HG03066 (cell line): ENCODE results near the gene TGFB1I1.
A peak's percentile ranks its signal among the peaks of the same experiment; 100 is the strongest.
"Not testable (repeated sequence)": the region's sequence is repeated elsewhere in the genome, so short reads cannot be mapped to it uniquely, and the experiment has no call there.

Experiments used
- ATAC-seq: cut with Tn5 transposase; IDR thresholded peaks from one replicate; pipeline ENCODE4 v1.9.1; 2021; ENCODE audit warnings: low read depth; ENCODE audit not compliant: unreplicated experiment

TGFB1I1 gene

DNA sequence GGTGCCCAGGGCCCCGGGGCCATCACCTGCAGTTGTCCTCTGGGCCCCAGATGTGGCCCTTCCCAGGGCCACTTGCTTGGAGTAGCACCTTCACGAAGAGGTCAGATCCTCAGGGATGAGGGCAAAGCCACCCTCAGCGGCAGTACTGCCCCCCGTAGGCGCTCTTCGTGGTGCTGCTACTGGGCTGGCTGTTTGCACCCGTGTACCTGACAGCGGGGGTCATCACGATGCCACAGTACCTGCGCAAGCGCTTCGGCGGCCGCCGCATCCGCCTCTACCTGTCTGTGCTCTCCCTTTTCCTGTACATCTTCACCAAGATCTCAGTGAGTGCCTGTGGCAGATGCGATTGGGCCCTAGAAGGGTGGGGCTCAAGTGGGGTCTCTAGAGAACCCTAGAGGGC, 13.6 kb downstream of the TGFB1I1 start:
- no peak for ATAC-seq

GRCh38 chr16:31486045-31486444, 14.1 kb downstream of the TGFB1I1 start:
- ATAC-seq, result no peak

GRCh38 chr16:31487071-31487719, 15.2 kb downstream of the TGFB1I1 start:
- ATAC-seq, result no peak

- ATAC-seq, result peak; percentile 71
Observed at GRCh38 chr16:31487720-31488467, 15.9 kb downstream of the TGFB1I1 start.

GRCh38 chr16:31488468-31489297, 16.7 kb downstream of the TGFB1I1 start:
- no peak for ATAC-seq

GRCh38 chr16:31489298-31489564, 17.3 kb downstream of the TGFB1I1 start:
- ATAC-seq, result no peak

DNA sequence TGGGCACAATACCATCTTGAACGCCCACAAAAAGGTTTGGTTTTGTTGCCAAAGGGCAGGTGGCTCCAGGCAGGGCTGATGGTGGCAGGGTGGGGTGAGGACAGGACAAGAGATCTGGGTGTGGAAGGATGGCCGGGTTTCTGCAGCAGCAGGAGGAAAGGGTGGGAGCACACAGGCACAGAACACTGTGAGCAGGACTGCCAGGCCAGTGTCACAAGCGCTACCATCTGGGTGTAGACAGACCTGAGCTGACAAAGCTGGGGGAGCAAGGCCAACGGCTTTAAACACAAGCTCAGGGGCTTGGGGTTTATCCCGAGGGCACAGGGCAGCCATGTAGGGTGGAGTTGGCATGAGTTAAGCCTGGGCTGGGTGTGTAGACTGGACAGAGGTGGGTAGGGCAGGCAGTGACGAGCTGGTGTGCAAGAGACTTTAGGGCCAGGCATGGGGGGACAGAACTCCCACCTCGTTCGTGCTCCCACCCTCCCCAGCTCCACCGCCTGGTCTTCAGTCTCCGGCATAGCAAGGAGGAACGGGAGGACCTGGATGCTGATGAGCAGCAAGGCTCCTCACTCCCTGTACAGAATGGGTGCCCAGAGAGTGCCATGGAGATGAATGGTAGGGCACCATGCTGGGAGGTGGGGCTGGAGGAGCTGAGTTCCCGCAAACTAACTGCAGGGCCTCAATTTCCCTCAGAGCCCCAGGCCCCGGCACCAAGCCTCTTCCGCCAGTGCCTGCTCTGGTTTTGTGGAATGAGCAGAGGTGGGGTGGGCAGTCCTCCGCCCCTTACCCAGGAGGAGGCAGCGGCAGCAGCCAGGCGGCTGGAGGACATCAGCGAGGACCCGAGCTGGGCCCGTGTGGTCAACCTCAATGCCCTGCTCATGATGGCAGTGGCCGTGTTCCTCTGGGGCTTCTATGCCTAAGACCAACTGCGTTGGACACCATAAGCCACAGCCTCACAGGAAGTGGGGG, 17.9 kb downstream of the TGFB1I1 start:
- ATAC-seq, result no peak

DNA sequence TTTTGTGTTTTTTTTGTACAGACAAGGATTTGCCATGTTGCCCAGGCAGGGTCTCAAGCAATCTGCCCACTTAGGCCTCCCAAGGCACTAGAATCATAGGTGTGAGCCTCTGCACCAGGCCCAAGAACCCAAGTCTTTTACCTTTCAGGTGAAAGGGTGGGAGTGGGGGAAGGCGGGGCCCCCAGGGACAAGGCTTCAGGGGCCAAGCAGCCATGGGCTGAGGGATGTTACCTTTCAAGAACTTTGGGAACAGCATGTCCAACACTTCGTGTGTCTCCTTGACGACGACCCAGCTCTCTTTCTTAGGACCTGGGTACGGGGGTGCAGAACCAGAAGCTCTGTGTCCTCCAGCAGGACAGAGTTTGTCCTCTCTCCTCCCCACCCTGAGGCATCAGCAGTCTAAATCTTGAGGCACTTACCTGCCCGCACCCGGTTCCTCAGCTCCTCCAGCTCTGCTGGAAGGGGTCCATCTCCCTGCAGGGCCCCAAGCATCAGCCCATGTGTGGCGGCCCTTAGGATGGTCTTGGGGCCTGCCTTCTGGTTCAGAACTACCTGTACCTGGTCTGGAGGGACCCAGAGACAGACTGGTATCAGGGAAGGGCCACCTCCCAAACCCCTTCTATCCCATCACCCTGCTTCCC, 19.9 kb downstream of the TGFB1I1 start:
- no peak for ATAC-seq

DNA sequence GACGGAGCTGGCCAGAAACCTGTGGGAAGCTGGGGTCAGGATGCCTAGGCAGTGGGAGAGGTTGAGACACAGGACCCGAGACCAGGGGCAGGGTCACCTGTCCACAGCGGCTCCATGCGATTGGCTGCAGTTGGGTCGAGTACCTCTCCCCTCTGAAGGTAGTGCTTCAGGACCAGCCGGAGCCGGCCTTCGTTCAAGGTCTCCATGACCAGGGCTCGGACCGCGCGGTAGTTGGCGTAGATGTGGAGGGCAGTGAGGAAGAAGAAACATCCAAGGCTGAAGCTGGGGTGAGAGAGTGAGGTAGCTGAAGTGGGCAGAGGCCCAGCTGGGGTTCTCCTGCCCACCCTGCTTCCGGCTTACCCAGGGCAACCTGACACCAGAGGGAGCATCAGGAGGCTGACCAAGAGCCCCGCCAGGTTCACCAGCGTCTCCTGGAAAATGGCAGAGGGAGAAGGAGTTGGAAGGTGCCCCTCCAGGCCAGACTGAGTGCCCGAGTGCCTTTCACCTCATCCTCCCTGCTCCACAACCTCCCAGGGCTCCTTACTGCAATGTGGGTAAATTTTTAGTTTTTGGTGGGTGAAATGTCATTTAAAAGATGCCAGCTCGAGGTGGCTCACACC, 21.7 kb downstream of the TGFB1I1 start:
- no peak for ATAC-seq

DNA sequence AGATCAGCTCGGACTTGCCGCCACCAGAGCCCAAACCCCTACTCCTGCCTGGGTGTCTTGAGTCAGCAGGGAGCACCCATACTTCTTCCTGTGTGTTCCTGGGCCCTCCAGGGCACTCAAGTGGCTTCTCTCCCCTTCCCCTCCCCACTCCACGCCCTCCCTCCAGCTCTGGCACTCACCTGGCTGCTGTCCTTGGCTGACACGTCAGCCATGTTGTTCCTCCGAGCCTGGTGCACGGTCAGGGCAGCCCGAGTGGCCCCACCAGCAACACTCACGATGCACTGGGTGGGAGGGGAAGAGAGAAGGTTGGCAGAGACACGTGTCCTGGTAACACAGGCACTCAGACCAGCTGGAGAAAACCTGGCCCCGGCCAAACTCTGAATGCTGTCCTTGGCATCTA, 24.7 kb downstream of the TGFB1I1 start:
- no peak for ATAC-seq

DNA sequence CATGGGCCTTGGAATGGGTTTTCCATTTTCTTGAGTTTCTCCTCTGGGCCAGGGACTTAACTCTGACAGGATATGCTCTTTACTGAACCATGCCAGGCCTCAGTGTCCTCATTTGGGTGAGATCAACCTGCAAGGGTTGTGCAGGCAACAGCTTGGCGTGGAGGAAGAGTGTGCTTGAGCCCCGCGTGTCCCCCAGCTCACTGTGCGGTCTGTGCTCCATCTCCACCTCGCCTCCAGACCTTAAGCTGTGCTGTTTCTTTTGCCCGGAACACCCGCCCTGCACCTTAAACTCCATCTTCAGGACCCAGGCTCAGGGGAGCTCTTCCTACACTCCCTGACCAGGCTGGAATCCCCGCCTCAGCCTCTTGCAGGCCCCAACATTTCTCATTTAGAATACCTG, 26.5 kb downstream of the TGFB1I1 start:
- ATAC-seq, result no peak

GRCh38 chr16:31499928-31500327, 28.0 kb downstream of the TGFB1I1 start:
- ATAC-seq, result no peak

DNA sequence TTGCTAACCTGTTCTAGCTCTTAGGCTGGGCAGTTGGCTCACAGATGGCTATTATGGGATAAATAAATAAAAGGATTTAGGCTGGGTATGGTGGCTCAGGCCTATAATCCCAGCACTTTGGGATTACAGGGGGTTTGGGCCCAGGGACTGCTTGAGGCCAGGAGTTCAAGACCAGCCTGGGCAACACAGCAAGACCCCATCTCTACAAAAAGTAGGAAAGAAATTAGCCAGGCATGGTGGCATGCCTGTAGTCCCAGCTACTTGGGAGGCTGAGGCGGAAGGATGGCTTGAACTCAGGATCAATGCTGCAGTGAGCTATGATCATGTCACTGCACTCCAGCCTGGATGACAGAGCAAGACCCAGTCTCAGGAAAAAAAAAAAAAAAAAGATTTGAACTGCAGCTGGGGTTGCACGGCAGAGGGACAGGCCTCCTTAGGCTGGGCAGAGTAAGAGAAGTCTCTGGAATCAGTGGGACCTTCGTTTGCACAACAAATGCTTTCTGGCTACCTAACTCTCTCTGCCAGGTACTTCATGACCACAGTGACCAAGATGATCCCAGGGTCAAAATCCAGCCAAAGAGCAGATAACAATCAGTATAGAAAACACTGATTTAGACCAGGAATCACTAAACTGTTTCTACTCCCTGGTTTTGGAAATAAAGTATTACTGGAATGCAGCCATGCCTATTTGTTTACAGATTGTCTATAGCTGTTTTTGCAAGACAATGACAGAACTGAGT, 29.4 kb downstream of the TGFB1I1 start:
- ATAC-seq, result no peak

DNA sequence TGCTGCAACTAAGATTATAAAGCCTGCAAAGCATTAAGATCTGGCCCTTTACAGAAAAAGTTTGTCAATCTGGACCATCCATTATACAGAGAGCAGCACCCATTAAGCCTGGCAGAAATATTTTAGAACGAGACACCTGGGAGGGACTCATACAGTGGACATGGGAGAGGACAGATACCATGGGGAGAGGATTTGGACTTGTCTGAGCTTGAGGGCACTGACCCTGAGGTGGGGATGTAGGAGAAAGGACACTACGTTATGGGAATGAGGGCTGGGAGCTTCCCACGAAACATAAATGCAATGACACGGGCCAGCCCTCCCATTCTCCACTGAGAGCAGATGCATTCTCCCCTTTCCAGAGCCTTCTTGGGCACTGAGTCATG, 30.0 kb downstream of the TGFB1I1 start:
- no peak for ATAC-seq

- no peak for ATAC-seq
Observed at GRCh38 chr16:31502981-31503380, 31.0 kb downstream of the TGFB1I1 start.

DNA sequence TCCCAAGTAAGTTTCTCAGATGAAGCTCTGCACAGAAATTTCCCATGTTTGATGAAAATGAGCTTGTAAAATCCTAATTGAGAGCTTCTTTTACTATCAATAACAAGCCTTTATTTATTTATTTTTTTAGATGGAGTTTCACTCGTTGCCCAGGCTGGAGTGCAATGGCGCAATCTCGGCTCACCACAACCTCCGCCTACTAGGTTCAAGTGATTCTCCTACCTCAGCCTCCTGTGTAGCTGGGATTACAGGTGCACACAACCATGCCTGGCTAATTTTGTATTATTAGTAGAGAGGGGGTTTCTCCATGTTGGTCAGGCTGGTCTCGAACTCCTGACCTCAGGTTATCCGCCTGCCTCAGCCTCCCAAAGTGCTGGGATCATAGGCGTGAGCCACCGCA, 31.6 kb downstream of the TGFB1I1 start:
- ATAC-seq, result not testable (repeated sequence)

- ATAC-seq, result no peak
Observed at GRCh38 chr16:31504159-31504558, 32.2 kb downstream of the TGFB1I1 start.

DNA sequence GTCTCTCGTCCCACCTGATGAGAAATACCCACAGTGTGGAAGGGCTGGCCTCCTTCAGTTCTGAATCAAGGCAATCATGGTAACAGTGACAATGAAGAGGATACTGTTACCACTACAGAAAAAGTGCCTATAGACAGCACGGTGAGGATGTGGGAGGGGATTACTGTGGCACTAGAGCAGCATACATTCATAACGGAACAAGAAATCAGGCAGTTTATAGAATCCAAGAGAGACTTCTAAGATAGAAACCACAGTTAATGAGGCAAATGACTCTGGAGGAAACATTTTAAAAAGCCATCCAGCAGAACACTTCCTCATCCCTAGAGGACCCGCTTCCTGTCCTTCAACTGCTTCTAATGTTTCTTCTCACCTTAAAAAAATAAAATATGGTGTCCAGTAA, 33.5 kb downstream of the TGFB1I1 start:
- ATAC-seq, result no peak

DNA sequence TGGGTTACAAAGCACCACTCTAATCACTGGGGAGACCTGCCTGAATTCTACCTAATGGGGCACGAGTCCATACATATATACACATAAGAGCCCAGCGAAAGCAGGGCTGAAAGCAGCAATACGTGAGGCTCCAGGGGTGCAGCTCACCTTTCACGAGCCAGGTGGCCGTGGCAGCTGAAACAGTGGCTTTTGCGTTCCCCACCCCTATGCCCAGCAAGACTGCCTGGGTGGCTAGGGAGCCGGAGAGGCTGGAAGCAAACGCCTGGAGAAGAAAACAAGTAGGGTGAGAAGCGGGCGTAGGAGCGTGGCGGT, 35.6 kb downstream of the TGFB1I1 start:
- ATAC-seq, result peak; percentile 2
